ENCODE results near the gene C1orf159.

DNA sequence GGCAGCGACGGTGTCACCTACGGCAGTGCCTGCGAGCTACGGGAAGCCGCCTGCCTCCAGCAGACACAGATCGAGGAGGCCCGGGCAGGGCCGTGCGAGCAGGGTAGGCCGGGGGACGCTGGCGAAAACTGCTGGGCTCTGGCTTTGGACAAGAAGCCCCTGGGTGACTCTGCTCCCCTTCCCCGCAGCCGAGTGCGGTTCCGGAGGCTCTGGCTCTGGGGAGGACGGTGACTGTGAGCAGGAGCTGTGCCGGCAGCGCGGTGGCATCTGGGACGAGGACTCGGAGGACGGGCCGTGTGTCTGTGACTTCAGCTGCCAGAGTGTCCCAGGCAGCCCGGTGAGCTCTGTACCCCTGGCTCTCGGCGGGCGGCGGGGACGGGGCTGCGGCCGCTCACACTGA, 72.0 kb downstream of the C1orf159 start:
- TF ChIP-seq CTCF (IDR thresholded peaks at IDR 0.05 in 4 of 5, conservative IDR thresholded peaks at IDR 0.05 in 1 of 5) (no peak), POLR2A (IDR thresholded peaks at IDR 0.05) (no peak)

Measured in gastrocnemius medialis (tissue), 4 donors.